Endometrium (tissue), 2 donors: ENCODE data around the gene NNMT.

Source experiments
- FAIRE-seq: peaks from 2 replicates; lab custom pipeline; 2012; peaks lifted over from hg19 to GRCh38; lab: Jason Lieb, UNC
- donor health status: control.
- donor health status: control.

Gene NNMT

DNA sequence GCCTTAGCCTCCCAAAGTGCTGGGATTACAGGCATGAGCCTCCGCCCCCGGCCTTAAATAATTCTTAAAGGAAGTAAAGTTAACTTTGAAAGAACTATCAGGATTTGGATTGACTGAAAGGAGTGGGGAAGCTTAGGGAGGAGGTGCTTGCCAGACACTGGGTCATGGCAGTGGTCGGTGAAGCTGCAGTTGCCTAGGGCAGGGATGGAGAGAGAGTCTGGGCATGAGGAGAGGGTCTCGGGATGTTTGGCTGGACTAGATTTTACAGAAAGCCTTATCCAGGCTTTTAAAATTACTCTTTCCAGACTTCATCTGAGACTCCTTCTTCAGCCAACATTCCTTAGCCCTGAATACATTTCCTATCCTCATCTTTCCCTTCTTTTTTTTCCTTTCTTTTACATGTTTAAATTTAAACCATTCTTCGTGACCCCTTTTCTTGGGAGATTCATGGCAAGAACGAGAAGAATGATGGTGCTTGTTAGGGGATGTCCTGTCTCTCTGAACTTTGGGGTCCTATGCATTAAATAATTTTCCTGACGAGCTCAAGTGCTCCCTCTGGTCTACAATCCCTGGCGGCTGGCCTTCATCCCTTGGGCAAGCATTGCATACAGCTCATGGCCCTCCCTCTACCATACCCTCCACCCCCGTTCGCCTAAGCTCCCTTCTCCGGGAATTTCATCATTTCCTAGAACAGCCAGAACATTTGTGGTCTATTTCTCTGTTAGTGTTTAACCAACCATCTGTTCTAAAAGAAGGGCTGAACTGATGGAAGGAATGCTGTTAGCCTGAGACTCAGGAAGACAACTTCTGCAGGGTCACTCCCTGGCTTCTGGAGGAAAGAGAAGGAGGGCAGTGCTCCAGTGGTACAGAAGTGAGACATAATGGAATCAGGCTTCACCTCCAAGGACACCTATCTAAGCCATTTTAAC is at the start of gene NNMT:
NNMT (plus strand) TSS at position 724 of the 929 bp plus-strand sequence; CDS start at position 882, 158 bp downstream.
- no peak for FAIRE-seq

DNA sequence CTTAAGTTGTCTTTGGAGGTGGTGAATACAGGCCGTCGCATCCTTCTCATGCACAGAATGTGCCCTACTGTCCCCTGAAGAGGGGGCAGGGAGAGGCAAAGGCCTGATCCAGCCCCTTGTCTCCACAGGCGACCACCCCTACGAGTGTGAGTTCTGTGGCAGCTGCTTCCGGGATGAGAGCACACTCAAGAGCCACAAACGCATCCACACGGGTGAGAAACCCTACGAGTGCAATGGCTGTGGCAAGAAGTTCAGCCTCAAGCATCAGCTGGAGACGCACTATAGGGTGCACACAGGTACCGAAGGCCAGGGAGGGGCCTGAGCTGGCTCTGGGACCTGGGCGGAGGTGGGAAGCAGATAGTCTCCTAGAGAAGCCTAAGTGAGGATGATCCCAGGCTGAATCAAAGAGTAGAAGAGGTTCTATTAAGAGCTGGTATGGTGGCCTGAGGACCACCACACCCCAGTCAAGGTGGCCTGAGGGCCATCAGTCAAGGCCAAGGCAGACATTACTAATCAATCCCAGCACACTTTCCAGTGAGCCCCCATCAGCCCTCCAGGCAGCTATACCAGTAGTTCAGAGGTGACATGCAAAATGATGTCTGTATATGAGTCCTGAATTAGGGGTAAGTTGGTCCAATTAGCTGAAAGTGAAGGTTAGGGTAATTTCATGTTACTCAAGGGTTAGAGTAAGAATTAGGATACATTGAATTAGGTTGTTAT is 49.0 kb upstream of the NNMT start:
- FAIRE-seq = no peak

DNA sequence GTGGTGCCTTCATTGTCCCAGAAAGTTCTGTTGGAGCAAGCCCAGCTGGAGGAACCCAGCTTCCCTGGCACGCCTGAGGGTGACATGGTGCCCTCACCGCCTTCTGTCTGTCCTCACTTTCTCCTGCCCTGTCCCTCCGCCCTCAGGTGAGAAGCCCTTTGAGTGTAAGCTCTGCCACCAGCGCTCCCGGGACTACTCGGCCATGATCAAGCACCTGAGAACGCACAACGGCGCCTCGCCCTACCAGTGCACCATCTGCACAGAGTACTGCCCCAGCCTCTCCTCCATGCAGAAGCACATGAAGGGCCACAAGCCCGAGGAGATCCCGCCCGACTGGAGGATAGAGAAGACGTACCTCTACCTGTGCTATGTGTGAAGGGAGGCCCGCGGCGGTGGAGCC is 46.0 kb upstream of the NNMT start:
- FAIRE-seq = no peak

DNA sequence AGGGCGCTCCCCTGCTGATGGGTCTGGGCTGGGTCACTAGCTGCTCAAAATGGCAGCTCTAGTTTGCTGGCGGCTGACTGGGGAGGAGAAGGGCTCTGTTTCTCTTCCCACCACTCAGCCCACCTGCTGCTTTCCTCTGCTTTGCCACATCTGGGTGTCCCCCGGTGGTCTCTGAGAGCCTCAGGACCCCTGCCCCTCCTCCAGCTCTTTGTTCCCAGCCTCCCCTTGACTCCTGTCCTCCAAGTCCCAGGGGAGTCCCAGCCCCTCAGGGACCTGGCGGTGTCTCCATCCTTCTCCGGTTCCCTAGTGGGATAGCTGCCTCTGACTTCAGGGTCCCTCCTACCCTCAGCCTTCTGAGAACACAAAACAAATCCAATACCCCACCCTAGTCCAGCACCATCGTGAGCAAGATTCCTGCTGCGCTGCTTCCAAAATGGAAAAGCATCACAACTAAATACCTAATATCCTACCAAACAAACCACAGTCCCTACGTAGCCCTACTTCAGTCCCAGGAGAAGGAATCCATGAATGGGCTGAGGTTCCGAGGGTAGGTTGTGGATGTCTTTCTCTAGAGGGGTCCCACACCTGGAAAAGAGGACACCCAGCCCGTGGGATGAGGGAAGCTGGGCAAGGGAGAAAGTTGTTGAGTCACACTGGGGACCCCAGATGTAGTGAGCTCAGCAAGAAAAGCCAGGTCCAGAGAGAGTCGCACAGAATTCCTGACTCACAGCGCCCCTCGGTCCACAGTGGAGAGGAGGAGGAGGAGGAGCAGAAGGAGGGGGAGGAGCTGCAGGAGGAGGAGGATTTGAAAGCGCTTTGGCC is 45.0 kb upstream of the NNMT start:
- FAIRE-seq = no peak

DNA sequence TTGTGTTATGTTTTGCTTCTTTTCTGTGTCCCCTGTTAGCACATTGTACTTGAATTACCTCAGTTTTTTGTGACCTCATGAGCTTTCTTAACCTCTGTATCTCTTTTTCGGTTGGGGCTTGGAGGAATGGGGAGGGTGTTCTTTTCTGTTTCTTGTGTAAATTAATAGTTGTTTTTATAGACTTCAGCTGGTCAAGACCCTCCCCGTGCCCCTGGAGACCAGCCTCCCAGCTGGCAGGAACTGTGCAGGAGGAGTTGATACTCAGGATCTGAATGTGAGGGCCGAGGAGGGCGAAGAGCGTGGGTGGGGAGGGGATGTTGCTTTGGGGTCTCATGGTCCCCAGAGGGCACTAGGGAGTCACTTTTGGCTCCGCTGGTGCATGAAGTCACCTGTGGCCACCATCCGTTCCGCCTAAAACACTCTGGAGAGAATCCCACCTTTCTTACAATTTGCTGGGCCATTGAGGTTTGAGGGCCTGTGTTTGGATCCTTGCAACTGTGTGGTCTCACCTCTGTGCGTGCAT is 44.3 kb upstream of the NNMT start:
- FAIRE-seq = no peak

DNA sequence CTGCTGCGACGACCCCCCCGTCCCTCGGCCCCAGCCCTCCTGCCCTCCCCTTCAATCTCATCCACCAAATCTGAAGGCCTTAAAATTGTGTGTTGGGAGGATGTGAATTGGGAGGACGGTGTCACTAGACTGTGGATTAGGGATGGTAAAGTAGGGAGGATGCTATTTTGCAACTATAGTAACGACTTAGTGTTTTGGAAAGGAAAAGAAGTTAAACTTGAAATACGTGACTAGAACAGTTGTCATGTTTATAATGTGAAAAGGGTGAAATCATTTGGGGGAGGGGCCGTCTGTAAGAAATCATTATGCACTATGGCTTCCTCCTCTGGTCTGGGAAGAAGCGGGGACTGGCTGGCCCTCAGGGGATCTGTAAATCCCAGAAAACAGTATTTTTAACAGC is 43.4 kb upstream of the NNMT start:
- no peak for FAIRE-seq

DNA sequence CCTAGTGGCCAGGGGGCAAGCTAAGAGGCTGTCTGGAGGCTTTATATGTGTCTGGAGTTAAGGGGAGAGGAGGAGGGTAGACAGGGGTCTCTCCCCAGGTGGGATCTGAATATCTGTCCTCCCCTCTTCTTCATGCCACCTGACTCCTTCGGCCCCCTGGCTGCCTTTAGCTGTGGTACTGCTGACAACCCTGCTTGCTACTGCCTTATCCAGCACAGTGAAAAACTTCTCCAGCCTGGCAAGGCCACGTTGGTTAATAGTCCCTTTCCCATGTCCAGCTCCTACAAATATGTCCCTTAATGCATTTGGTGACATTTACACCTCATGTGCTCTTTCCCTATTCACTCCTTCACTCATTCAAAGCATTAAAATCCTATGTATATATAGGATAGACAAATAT is 42.4 kb upstream of the NNMT start:
- no peak for FAIRE-seq

DNA sequence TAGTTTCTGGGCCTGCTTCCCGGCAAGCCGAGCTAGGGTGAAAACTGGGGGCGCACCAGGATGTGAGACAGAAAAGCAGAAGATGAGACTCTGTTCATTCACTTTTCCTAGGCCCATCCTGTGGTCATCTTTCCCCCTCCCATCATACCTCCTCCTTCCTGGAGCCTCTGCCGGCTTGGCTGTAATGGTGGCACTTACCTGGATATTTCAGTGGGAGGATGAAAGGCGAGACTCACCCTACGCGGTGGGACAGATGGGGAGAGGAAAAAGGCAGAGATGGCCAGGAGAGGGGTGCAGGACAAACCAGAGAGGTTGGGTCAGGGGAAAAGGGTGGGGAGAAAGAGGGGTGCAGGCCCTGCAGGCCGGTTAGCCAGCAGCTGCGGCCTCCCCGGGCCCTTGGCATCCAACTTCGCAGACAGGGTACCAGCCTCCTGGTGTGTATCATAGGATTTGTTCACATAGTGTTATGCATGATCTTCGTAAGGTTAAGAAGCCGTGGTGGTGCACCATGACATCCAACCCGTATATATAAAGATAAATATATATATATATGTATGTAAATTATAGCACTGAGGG is 41.5 kb upstream of the NNMT start:
- FAIRE-seq = no peak

DNA sequence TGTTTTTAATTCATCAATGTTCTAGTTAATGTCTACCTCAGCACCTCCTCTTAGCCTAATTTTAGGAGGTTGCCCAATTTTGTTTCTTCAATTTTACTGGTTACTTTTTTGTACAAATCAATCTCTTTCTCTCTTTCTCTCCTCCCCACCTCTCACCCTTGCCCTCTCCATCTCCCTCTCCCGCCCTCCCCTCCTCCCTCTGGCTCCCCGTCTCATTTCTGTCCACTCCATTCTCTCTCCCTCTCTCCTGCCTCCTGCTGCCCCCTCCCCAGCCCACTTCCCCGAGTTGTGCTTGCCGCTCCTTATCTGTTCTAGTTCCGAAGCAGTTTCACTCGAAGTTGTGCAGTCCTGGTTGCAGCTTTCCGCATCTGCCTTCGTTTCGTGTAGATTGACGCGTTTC is 40.9 kb upstream of the NNMT start:
- no peak for FAIRE-seq

DNA sequence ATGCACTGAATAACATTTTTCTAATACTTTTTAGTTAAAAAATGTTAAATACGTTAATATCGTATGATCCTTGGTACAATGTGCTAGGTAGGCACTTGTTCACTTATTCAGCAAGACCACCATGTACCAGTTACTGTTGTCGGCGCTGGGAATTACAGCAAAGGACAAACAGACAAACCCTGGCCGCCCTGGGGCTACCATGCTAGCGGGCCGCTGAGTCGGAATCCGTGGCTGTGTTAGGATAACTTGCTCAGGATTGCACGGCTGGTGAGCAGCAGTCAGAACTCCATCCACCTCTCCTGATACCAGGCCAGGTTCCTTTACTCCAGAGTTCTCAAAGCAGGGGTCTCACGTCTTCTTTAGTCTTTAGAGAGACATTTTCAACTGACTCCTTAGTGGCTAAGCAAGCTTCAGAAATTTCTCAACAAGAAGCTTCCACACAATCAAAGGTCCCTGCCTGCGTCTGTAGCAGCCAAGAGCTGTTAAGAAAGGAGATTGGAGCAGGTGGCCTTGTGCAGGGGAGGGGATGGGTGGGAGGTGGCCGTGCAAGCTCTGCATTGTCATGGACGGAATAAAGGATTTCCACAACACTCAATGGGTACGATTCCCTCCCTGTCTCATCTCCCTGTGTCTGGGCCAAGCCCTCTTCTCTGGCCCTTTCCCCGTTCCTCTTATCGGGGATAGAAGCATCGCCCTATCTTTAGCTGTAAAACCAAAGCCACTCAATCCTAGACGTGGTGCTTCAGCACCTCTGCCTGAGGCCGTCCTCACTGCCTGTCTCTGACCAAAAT is 39.8 kb upstream of the NNMT start:
- no peak for FAIRE-seq

DNA sequence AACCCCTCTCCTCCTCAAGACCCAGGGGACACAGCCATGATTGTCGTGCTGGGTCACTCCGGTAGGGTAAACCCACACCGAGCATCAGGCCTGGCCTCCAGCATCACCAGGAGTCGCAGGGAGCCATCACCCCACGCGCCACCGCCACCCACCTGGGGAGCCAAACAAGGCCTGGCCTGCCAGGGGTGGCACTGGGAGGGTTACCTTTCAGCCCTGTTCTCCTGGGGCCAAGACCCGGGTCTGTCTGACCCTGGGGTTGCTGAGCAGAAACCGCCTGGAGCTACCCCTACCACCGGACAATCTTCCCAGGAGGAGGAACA is 39.3 kb upstream of the NNMT start:
- no peak for FAIRE-seq

DNA sequence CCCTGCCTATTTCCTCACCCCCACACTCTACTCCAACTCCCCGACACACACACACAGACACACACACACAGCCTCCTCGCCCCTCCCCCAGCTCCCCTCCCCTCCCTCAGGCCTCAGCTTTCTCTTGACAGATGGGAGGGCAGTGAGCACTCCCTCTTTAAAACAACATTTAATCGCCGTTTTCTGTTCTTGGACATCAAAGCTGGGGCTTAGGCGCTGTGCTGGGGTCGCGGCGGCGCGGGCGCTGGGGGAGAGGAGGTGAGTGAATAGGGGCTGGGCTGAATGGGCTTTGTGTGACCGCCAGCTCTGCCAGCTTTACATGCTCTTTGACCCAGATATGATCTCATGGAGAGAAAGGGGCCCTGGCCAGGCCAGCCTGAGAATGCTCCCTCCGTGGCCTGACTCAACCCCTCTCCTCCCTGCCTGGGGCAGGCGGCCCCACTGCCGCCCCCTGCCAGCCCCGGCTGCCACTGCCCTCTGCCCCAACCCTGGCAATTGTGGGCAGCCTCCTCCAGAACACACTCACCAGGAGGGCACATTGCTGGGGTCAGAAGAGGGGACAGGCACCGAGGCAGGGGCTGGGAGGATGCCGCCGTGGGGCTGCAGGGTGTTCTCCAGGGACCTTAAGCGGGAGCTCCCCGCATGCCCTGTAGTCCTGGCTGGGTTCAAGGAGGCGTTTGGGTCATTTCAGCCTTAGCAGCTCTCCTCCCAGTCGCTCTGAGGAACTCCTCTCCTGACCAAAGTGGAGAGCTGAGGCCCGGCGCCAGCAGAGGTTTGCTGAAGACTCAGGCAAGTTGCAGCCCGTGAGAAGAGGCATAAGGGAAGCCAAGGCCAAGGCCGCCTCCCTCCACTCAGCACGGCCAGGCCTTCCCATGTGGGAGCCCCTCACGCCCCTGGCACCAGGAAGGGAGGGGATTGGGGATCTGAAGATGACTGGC is 38.3 kb upstream of the NNMT start:
- FAIRE-seq = no peak

DNA sequence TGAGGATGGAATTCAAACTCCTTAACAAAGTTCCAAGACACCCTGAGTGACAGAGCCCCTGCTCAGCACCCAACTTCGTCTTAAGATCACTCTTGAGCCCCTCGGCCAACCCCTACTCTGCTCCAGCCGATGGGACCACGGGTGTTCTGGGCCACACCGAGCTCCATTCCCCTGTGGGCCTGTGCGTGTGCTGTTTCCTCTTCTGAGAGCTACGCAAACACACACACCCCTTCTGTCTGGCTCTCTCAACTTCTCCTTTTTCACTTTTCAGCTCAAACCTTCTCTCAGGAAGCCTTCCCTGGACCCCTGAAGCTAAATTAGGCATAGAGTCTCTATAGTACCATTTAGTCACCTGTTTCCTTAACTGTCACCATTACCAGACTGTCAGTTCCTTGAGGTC is 37.5 kb upstream of the NNMT start:
- no peak for FAIRE-seq

DNA sequence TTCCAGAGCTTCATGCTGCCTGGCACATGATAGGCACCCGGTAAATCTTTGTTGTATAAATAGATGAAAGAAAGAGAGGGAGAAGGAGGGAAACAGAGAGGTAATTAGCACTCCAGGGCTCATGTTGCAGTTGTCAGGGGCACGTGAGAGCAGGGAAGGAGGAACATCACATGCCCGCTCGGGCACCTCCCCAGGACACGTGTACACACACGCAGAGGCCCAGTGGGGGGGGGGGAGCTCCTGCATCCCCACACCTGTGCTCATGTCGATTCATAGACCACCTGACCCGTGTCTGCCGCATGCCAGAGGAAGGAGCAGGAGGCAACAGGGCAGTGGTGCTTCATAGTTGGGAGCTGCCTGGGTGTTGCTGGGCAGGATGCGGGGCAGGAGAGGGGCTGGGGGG is 37.1 kb upstream of the NNMT start:
- no peak for FAIRE-seq

DNA sequence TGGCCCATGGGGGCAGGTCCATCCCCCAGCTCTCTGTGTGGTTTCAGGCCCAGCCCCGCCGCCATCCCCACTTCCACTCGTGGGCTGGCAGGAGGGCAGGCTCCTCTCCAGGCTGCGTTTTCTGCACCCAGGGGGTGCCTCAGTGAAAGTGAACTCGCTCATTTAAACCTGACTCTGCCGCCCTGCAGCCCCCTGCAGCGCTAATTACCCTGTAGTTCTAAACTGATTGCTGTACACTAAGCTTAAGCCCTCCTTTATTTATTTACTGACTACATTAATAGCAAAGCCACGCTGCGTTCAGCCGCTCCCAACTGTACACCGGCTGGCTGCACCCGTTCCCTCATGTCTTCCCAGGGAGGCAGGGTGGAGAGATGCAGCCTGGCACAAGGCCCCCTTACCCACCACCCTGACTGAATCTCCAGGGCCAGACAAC is 36.6 kb upstream of the NNMT start:
- FAIRE-seq = no peak

DNA sequence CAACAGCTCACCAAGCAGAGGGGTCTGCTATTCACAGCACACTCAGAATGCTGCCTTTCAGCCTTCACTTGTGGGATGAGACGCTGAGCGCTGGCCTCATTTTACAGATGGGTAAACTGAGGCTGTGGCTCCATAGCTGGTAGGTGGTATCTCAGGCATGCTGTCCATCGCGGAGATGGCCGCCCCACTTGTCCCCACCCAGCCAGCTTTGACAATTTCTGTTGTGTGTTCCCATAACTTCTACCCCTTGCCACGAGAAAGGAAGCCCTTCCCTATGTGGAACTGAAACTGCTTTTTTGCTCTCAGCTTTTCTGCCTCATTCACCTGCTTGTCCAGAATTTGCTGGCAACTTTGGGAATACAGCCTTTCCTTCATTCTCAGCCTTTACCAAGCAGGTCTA is 36.1 kb upstream of the NNMT start:
- no peak for FAIRE-seq

DNA sequence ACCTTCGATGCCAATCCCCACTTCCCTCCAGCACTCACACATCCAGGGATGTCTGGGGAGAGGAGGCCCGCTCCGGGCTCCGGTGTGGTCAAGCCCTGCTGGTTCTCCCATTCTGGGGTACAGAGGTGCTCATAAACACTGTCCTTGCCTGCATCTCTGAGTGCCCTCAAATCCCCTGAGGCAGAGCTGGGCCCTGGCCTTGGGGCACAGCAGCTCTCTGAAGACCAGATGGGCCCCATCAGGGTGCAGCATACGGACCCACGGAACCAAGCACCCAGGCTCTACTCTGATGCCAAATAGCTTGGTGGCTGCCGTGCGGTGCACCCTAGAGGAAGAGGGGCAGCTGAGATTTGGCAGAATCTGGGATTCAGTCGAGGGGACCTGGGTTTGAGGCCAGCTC is 35.7 kb upstream of the NNMT start:
- no peak for FAIRE-seq

DNA sequence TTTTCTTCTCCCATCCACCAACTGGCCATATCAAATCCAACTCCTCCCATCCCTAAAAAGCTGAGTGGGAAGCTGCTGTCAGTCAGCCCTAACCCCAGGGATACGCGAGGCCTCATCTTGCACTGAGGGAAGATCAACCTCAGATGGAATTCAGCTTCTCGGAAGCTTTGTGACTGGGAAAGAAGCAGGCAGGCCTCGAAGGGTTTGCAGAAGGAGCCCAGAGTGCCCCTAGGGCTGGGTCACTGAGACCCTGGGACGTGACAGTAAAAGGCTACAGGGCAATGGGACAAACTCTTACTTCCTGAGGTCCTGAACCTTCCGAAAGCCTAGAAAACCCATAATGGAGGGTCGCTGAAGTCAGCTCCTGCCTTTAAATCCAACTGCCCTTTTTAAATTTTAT is 34.4 kb upstream of the NNMT start:
- no peak for FAIRE-seq

DNA sequence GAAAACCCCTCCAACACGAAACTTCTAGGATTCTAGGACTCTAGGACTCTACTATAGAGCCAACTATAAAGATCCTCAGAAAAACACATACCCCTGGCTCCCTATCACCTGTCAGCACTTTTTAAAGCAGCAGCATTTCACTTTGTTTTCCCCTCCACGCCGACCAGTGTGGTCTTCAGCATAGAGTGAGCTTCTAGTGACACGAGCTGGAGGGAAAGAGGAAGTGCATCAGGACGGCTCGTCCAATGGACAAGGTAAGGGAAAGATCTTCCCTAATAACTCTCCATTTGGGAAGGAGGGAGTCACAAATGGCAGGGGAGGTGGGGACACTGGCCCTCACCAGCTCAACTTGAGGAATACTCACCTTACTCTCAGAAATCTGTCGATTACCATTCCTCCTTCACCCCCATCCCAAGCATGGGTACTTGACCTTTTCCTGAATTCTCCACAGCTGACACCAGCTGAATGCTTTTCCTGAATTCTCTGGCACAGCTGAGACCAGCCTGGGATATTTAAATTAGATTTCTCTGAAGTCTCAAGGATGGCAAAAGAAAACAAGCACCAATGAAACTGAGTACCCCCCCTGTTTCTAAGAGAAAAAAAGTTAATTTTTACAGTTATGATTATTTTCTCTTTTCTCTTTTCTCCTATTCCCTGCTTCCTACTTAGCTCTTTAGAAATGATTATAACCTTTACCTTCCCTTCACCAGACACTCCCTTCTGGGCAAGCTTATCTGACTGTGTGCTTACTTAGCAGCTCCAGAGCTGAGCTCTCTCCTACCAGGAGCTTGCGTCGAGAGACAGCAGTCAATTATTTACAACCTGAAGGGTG is 33.3 kb upstream of the NNMT start:
- FAIRE-seq = peak; percentile 57
